ENCODE data around the gene PRSS50.

PRSS50 gene

GRCh38 chr3:46709721-46710120 is 7.9 kb downstream of the PRSS50 start:
- ATAC-seq = no peak
- TF ChIP-seq GLIS3 (CRISPR knock-in tag; IDR thresholded peaks at IDR 0.05) (no peak), ARNTL (CRISPR knock-in tag; IDR thresholded peaks at IDR 0.05; ENCODE audit: borderline replicate concordance, low read depth) (no peak), SNAI2 (CRISPR knock-in tag; IDR thresholded peaks at IDR 0.05) (no peak), PPARA (CRISPR knock-in tag; IDR thresholded peaks at IDR 0.05; ENCODE audit: borderline replicate concordance) (no peak), TCF4 (CRISPR knock-in tag; IDR thresholded peaks at IDR 0.05; ENCODE audit: borderline replicate concordance) (no peak), BACH2 (CRISPR knock-in tag; IDR thresholded peaks at IDR 0.05; ENCODE audit: borderline replicate concordance) (no peak), CSDC2 (CRISPR knock-in tag; IDR thresholded peaks at IDR 0.05) (no peak)

DNA sequence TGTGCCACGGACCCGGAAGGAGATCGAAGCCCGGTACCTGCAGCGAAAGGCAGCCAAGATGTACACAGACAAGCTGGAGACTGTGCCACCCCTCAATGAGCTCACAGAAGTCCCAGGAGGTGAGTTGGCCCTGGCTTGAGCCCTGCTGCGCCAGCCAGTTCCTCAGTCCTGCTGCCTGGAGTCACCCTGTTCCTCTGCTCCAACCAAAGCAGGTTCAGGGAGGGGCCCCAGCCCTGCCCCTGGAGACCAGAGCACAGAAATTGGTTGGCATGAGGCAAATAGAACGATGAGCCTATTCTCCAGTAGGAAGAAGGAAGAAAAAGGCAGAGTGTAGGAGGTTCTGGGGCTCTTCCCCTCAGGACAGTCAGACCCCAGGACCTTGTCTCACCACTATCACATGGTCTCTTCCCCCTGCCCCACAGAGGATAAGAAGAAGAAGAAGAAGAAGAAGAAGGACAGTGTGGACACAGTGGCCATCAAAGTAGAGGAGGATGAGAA is 8.5 kb downstream of the PRSS50 start:
- TF ChIP-seq CSDC2 (CRISPR knock-in tag; IDR thresholded peaks at IDR 0.05) (no peak), OSR1 (CRISPR knock-in tag; IDR thresholded peaks at IDR 0.05) (no peak), POU6F1 (CRISPR knock-in tag; IDR thresholded peaks at IDR 0.05; ENCODE audit: borderline replicate concordance, low read depth) (no peak), PATZ1 (CRISPR knock-in tag; IDR thresholded peaks at IDR 0.05; ENCODE audit: borderline replicate concordance) (no peak), TOX (CRISPR knock-in tag; IDR thresholded peaks at IDR 0.05; ENCODE audit: borderline replicate concordance) (no peak), ZNF70 (CRISPR knock-in tag; IDR thresholded peaks at IDR 0.05) (no peak), ESRRG (CRISPR knock-in tag; IDR thresholded peaks at IDR 0.05) (no peak)
- TF ChIP-seq, protein P1, sequence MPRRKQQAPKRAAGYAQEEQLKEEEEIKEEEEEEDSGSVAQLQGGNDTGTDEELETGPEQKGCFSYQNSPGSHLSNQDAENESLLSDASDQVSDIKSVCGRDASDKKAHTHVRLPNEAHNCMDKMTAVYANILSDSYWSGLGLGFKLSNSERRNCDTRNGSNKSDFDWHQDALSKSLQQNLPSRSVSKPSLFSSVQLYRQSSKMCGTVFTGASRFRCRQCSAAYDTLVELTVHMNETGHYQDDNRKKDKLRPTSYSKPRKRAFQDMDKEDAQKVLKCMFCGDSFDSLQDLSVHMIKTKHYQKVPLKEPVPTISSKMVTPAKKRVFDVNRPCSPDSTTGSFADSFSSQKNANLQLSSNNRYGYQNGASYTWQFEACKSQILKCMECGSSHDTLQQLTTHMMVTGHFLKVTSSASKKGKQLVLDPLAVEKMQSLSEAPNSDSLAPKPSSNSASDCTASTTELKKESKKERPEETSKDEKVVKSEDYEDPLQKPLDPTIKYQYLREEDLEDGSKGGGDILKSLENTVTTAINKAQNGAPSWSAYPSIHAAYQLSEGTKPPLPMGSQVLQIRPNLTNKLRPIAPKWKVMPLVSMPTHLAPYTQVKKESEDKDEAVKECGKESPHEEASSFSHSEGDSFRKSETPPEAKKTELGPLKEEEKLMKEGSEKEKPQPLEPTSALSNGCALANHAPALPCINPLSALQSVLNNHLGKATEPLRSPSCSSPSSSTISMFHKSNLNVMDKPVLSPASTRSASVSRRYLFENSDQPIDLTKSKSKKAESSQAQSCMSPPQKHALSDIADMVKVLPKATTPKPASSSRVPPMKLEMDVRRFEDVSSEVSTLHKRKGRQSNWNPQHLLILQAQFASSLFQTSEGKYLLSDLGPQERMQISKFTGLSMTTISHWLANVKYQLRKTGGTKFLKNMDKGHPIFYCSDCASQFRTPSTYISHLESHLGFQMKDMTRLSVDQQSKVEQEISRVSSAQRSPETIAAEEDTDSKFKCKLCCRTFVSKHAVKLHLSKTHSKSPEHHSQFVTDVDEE (CRISPR knock-in tag; IDR thresholded peaks at IDR 0.05) = no peak
- TF ChIP-seq, protein P2, sequence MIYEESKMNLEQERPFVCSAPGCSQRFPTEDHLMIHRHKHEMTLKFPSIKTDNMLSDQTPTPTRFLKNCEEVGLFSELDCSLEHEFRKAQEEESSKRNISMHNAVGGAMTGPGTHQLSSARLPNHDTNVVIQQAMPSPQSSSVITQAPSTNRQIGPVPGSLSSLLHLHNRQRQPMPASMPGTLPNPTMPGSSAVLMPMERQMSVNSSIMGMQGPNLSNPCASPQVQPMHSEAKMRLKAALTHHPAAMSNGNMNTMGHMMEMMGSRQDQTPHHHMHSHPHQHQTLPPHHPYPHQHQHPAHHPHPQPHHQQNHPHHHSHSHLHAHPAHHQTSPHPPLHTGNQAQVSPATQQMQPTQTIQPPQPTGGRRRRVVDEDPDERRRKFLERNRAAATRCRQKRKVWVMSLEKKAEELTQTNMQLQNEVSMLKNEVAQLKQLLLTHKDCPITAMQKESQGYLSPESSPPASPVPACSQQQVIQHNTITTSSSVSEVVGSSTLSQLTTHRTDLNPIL (CRISPR knock-in tag; IDR thresholded peaks at IDR 0.05; ENCODE audit: low read depth) = no peak
- no peak for ATAC-seq

DNA sequence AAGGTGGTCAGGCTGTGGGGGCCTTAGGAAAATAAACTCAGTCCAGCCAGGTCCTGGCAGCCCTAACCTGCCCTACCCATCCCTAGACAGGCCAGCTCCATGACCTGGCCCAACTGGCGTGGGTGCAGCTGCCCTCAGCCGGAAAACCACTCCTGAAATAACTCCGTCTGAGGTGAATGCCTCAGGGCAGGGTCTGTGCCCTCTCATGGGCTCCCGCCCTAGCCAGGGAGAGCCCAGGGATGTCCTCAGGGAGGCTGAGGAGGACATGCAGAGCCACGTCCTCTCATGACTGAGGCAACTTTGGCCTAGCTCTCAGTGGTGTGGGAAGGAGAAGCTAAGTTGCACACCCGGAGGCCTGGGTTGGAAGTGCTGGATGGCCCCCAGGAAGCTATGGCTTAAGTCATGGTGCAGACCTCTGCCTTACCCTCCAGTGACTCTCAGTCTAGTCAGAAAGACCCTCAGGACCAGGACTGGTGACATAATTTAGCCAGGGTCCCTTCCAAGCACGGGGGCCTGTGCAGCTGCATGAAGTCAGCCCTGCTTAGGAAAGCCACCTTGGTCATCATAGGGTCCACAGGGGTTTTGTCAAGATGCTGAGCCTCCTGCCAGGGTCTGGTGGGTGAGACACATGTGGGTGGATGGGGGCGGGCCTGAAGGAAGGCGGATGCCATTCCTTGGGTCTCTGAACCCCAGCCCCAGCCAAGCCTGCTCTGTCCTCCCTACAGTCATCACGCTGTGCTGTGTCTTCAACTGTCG is 9.1 kb downstream of the PRSS50 start:
- no peak for ATAC-seq
- TF ChIP-seq TCF4 (CRISPR knock-in tag; IDR thresholded peaks at IDR 0.05; ENCODE audit: borderline replicate concordance) (no peak), PATZ1 (CRISPR knock-in tag; IDR thresholded peaks at IDR 0.05; ENCODE audit: borderline replicate concordance) (no peak), ZC3H10 (CRISPR knock-in tag; IDR thresholded peaks at IDR 0.05) (no peak), ZFP3 (CRISPR knock-in tag; IDR thresholded peaks at IDR 0.05) (no peak), PPARA (CRISPR knock-in tag; IDR thresholded peaks at IDR 0.05; ENCODE audit: borderline replicate concordance) (no peak), ZNF8 (CRISPR knock-in tag; IDR thresholded peaks at IDR 0.05) (no peak), ARNTL (CRISPR knock-in tag; IDR thresholded peaks at IDR 0.05; ENCODE audit: borderline replicate concordance, low read depth) (no peak), ZNF70 (CRISPR knock-in tag; IDR thresholded peaks at IDR 0.05) (no peak), GLIS3 (CRISPR knock-in tag; IDR thresholded peaks at IDR 0.05) (no peak), ESRRG (CRISPR knock-in tag; IDR thresholded peaks at IDR 0.05) (no peak), BACH2 (CRISPR knock-in tag; IDR thresholded peaks at IDR 0.05; ENCODE audit: borderline replicate concordance) (no peak)
- TF ChIP-seq, protein P2 (CRISPR knock-in tag; IDR thresholded peaks at IDR 0.05; ENCODE audit: low read depth) = no peak
